NAMALWA (cell line): ENCODE measurements around the gene ADAMTS14.

Experiments
- DNase-seq: peaks from one replicate; pipeline ENCODE4 v3.0.0-alpha.2; 2015; ENCODE audit warnings: low spot score

ADAMTS14 gene

GRCh38 chr10:70692043-70692603 lies 19.8 kb downstream of the ADAMTS14 start:
- DNase-seq, result no peak

- no peak for DNase-seq
Measured at GRCh38 chr10:70693619-70694335, 21.5 kb downstream of the ADAMTS14 start.

- no peak for DNase-seq
Measured at GRCh38 chr10:70694418-70695141, 22.3 kb downstream of the ADAMTS14 start.

GRCh38 chr10:70695241-70696030 lies 23.1 kb downstream of the ADAMTS14 start:
- DNase-seq, result no peak

GRCh38 chr10:70698211-70698610 lies 25.9 kb downstream of the ADAMTS14 start:
- no peak for DNase-seq

GRCh38 chr10:70699063-70699658 lies 26.9 kb downstream of the ADAMTS14 start:
- no peak for DNase-seq

GRCh38 chr10:70699659-70700174 lies 27.4 kb downstream of the ADAMTS14 start:
- DNase-seq, result no peak

- no peak for DNase-seq
Measured at GRCh38 chr10:70702190-70702763, 30.0 kb downstream of the ADAMTS14 start.

GRCh38 chr10:70704211-70704610 lies 31.9 kb downstream of the ADAMTS14 start:
- no peak for DNase-seq

- DNase-seq, result no peak
Measured at GRCh38 chr10:70705121-70705861, 33.0 kb downstream of the ADAMTS14 start.

- DNase-seq, result no peak
Measured at GRCh38 chr10:70711177-70711576, 38.9 kb downstream of the ADAMTS14 start.

- DNase-seq, result no peak
Measured at GRCh38 chr10:70711911-70712310, 39.6 kb downstream of the ADAMTS14 start.

GRCh38 chr10:70714245-70714644 lies 41.9 kb downstream of the ADAMTS14 start:
- no peak for DNase-seq

GRCh38 chr10:70714951-70715350 lies 42.6 kb downstream of the ADAMTS14 start:
- no peak for DNase-seq

- DNase-seq, result no peak
Measured at GRCh38 chr10:70715853-70716795, 43.8 kb downstream of the ADAMTS14 start.

GRCh38 chr10:70722820-70723424 lies 50.6 kb downstream of the ADAMTS14 start:
- no peak for DNase-seq

- no peak for DNase-seq
Measured at GRCh38 chr10:70723771-70724170, 51.5 kb downstream of the ADAMTS14 start.

- no peak for DNase-seq
Measured at GRCh38 chr10:70726909-70727495, 54.7 kb downstream of the ADAMTS14 start.

GRCh38 chr10:70728328-70728727 lies 56.0 kb downstream of the ADAMTS14 start:
- DNase-seq, result no peak
